ENCODE results near the gene PHPT1. TPM values are rescaled to one million over a fixed set of nuclear protein-coding genes. Genes with fewer than 3 reads are reported as not detected.

Gene PHPT1
- total RNA-seq, result 44.0 and 77.5 TPM in 2 replicates

GRCh38 chr9:136849038-136849959 lies at the start of gene PHPT1:
Gene PHPT1, plus strand, starts transcription at chr9:136849409. Its CDS starts 22 bp downstream, at chr9:136849431.

GRCh38 chr9:136807281-136808074 lies 41.7 kb upstream of the PHPT1 start, which contains the start of gene RABL6:
Gene RABL6, plus strand, starts transcription at chr9:136807948. Its CDS starts 249 bp downstream, at chr9:136808197.

GRCh38 chr9:136842380-136842948 lies 6.7 kb upstream of the PHPT1 start, which contains the start of gene AJM1:
Gene AJM1, plus strand, starts transcription at chr9:136842478. Its CDS starts 1,937 bp downstream, at chr9:136844415.

GRCh38 chr9:136851941-136852663 lies 2.9 kb downstream of the PHPT1 start, which contains the start of gene MAMDC4:
Gene MAMDC4, plus strand, starts transcription at chr9:136852346. Its CDS starts 71 bp downstream, at chr9:136852417.

GRCh38 chr9:136885950-136886578 lies 36.9 kb downstream of the PHPT1 start, which contains the start of gene TRAF2:
Gene TRAF2, plus strand, starts transcription at chr9:136886516. Its CDS starts 12,225 bp downstream, at chr9:136898741.

Small RNA genes lying within 50 kb of the gene (small RNA-seq; reads per million reads assigned to genes)
- not detected for gene AL355987.2
- not detected for gene MIR4292
- not detected for gene MIR4479

Other genes with a start within 250 kb of the PHPT1 start
- 2.6 and 8.8 TPM in 2 replicates for gene EGFL7, start 186.5 kb upstream of the PHPT1 start, total RNA-seq
- gene AGPAT2, start 162.0 kb upstream of the PHPT1 start, total RNA-seq, result 34.4 and 39.7 TPM in 2 replicates
- gene DIPK1B, start 136.8 kb upstream of the PHPT1 start, total RNA-seq, result under 0.01 TPM in 1 of 2 replicates, not detected in the other
- gene LCN10, start 106.5 kb upstream of the PHPT1 start, total RNA-seq, result under 0.01 TPM in 1 of 2 replicates, not detected in the other
- not detected in 2 replicates for gene LCN6, start 100.9 kb upstream of the PHPT1 start, total RNA-seq
- not detected in 2 replicates for gene LCN8, start 91.2 kb upstream of the PHPT1 start, total RNA-seq
- gene LCN15, start 84.9 kb upstream of the PHPT1 start, total RNA-seq, result not detected in 2 replicates
- 31.3 and 40.8 TPM in 2 replicates for gene TMEM141, start 58.1 kb upstream of the PHPT1 start, total RNA-seq
- gene CCDC183, start 53.1 kb upstream of the PHPT1 start, total RNA-seq, result 0.20 and 0.37 TPM in 2 replicates
- 44.5 and 80.5 TPM in 2 replicates for gene RABL6, start 41.5 kb upstream of the PHPT1 start, total RNA-seq
- 0.73 and 0.98 TPM in 2 replicates for gene AJM1, start 6.9 kb upstream of the PHPT1 start, total RNA-seq
- gene MAMDC4, start 2.9 kb downstream of the PHPT1 start, total RNA-seq, result 0.73 and 1.8 TPM in 2 replicates
- gene EDF1, start 16.9 kb downstream of the PHPT1 start, total RNA-seq, result 107 and 187 TPM in 2 replicates
- 9.2 and 10.8 TPM in 2 replicates for gene TRAF2, start 37.1 kb downstream of the PHPT1 start, total RNA-seq
- 125 TPM in 2 replicates for gene FBXW5, start 95.3 kb downstream of the PHPT1 start, total RNA-seq
- not detected in 2 replicates for gene C8G, start 95.8 kb downstream of the PHPT1 start, total RNA-seq
- not detected in 2 replicates for gene LCN12, start 102.9 kb downstream of the PHPT1 start, total RNA-seq
- 0.59 and 4.8 TPM in 2 replicates for gene PTGDS, start 128.1 kb downstream of the PHPT1 start, total RNA-seq
- under 0.01 and 0.37 TPM in 2 replicates for gene LCNL1, start 133.6 kb downstream of the PHPT1 start, total RNA-seq
- 13.9 and 14.3 TPM in 2 replicates for gene PAXX, start 143.0 kb downstream of the PHPT1 start, total RNA-seq
- gene CLIC3, start 147.2 kb downstream of the PHPT1 start, total RNA-seq, result 0.20 and 0.73 TPM in 2 replicates
- 15.4 and 19.5 TPM in 2 replicates for gene ABCA2, start 178.8 kb downstream of the PHPT1 start, total RNA-seq
- not detected in 2 replicates for gene FUT7, start 182.7 kb downstream of the PHPT1 start, total RNA-seq
- 18.8 and 24.3 TPM in 2 replicates for gene NPDC1, start 196.8 kb downstream of the PHPT1 start, total RNA-seq
- gene ENTPD2, start 204.7 kb downstream of the PHPT1 start, total RNA-seq, result not detected in 2 replicates
- 6.6 and 8.2 TPM in 2 replicates for gene SAPCD2, start 221.1 kb downstream of the PHPT1 start, total RNA-seq
- gene UAP1L1, start 228.1 kb downstream of the PHPT1 start, total RNA-seq, result 12.1 and 18.8 TPM in 2 replicates
- 45.5 and 52.2 TPM in 2 replicates for gene MAN1B1, start 237.6 kb downstream of the PHPT1 start, total RNA-seq

Measured in subcutaneous preadipocyte (primary cell).